Thyroid gland (tissue), 4 donors: ENCODE measurements around the gene PPP2R5B. TPM values are rescaled to one million over a fixed set of nuclear protein-coding genes. Genes with fewer than 3 reads are reported as not detected.

ENCODE experiments used
- DNase-seq, 2 donors: peaks; one replicate each; pipeline ENCODE4 v3.0.0-alpha.2; 2019
- H3K27ac ChIP-seq, 3 donors: fragments of 200-600 bp; sonication (generic); 1 replicate in 2 of 3; 2 replicates in 1 of 3; pipeline ENCODE4 v1.5.1; 2016 to 2019; ENCODE audit warnings: mild to moderate bottlenecking in 1 of 3, moderate library complexity in 1 of 3
- H3K27me3 ChIP-seq: fragments of 200-600 bp; sonication (generic); one replicate; pipeline ENCODE4 v1.5.1; 2019
- H3K36me3 ChIP-seq, 2 donors: fragments of 200-600 bp; sonication (generic); one replicate each; pipeline ENCODE4 v1.5.1; 2016 to 2019
- H3K4me1 ChIP-seq, 2 donors: fragments of 200-600 bp; sonication (generic); one replicate each; pipeline ENCODE4 v1.5.1; 2017 to 2019
- H3K4me3 ChIP-seq, 3 donors: fragments of 200-600 bp; sonication (generic); replicated peaks in 1 of 3; 1 replicate in 2 of 3; 2 replicates in 1 of 3; pipeline ENCODE4 v1.5.1; 2016; ENCODE audit warnings: mild to moderate bottlenecking in 1 of 3
- H3K9me3 ChIP-seq: fragments of 200-600 bp; sonication (generic); one replicate; pipeline ENCODE4 v1.5.1; 2017
- POLR2A ChIP-seq, 2 donors: fragments of 450-650 bp; IDR thresholded peaks; one replicate each; pipeline ENCODE4 v1.6.1; 2017; ENCODE audit warnings: antibody characterized with exemption in 2 of 2, mild to moderate bottlenecking in 2 of 2, moderate library complexity in 1 of 2
- WGBS, 2 donors: methylation state at CpG; one replicate each; pipeline ENCODE4 v1.1.5; 2017; 5-methylcytosine and 5-hydroxymethylcytosine counted together
- intact Hi-C: fragments of 100-400 bp; cut with DNase I; formaldehyde crosslinking; loops from one replicate; pipeline ENCODE4 v1.15.1; 2023
- total RNA-seq, 4 donors: library from RNA; depleted of rRNA; stranded (reverse); fragments of >200 nt; gene quantifications; one replicate each; pipeline ENCODE4 v1.2.3, GENCODE V29; 2016
- TF ChIP-seq, protein P1 (sequence below), 6 experiments: fragments of 200-600 bp in 3 of 6; fragments of 450-650 bp in 3 of 6; sonication (generic) in 3 of 6; IDR thresholded peaks; one replicate each; pipeline ENCODE4 v1.5.1; 2016 to 2019; ENCODE audit warnings: antibody characterized with exemption in 6 of 6, mild to moderate bottlenecking in 2 of 6, inconsistent platforms in 1 of 6, moderate library complexity in 1 of 6

Gene PPP2R5B
- total RNA-seq, 4 donors from 2014 or later, result 14.8 to 30.1 (median 21.7) TPM

DNA sequence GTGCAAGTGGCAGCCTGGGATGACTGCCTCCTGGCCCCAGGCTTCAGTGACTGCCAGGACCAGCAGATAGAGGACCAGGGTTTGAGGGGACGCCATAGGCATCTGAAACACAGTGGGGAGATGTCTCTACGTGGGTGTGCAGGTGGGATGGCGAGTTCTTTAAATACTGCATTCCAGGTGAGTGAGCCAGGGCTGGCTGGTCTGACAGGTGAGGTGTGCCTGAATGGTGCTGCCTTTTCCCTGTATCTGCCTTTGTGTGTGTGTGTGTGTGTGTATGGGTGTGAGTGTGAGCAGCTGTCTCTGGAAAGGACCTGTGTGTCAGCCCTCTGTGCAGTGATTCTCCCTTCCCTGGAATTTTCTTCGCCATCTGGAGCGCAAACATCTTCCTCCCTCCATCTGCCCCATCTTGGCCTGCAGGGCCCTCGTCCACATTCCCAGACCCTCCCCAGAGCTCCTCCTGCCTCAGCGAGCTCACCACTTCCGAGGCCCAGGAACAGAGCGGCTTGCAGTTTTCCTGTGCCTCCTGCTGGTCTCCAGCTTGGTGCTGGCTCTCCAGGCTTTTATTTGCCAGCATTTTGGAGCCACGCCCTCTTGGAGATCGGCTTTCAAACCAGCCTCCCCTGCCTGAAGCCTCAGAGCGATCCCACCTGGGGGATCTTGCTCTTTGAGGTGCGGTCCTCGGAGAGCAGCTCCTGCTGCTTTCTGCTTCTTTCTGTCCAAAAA lies 11.0 kb downstream of the PPP2R5B start, which contains the start of gene GPHA2:
Gene GPHA2, minus strand, starts transcription at position 535 of the 723 bp plus-strand sequence. Its CDS starts 433 bp downstream, at position 102.
- Histone ChIP-seq H3K27ac (no peak within 1 kb of the TSS), H3K4me1 (no peaks in the 10 kb centered on the region), H3K36me3 (peaks cover 27 to 37% of the 10 kb centered on the region in 2 donors), H3K27me3 (no peaks in the 10 kb centered on the region), H3K9me3 (no peaks in the 10 kb centered on the region), H3K4me3 (no peak within 1 kb of the TSS)
- WGBS, 2 donors, result 72 to 74% methylated on average over 13 to 14 of the region's 14 CpGs
- TF ChIP-seq, protein P1, sequence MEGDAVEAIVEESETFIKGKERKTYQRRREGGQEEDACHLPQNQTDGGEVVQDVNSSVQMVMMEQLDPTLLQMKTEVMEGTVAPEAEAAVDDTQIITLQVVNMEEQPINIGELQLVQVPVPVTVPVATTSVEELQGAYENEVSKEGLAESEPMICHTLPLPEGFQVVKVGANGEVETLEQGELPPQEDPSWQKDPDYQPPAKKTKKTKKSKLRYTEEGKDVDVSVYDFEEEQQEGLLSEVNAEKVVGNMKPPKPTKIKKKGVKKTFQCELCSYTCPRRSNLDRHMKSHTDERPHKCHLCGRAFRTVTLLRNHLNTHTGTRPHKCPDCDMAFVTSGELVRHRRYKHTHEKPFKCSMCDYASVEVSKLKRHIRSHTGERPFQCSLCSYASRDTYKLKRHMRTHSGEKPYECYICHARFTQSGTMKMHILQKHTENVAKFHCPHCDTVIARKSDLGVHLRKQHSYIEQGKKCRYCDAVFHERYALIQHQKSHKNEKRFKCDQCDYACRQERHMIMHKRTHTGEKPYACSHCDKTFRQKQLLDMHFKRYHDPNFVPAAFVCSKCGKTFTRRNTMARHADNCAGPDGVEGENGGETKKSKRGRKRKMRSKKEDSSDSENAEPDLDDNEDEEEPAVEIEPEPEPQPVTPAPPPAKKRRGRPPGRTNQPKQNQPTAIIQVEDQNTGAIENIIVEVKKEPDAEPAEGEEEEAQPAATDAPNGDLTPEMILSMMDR (IDR thresholded peaks at IDR 0.05), result no peak
- no peak for TF ChIP-seq POLR2A (IDR thresholded peaks at IDR 0.05)
- intact Hi-C loops, result loop anchor here (10.0 kb wide), 1 partner anchor 59 kb away; the partner anchor contains the start of gene BATF2
- DNase-seq, result no peak

GRCh38 chr11:64936539-64936938 lies 12.1 kb downstream of the PPP2R5B start:
- H3K27ac ChIP-seq, result no peak overlapping the region
- no peak overlapping the region for H3K4me3 ChIP-seq
- 81 to 87% methylated on average over 4 of the region's 4 CpGs for WGBS, 2 donors
- H3K9me3 ChIP-seq, result no peaks in the 10 kb centered on the region
- no peak for TF ChIP-seq POLR2A (IDR thresholded peaks at IDR 0.05)
- TF ChIP-seq, protein P1 (IDR thresholded peaks at IDR 0.05), result no peak
- H3K27me3 ChIP-seq, result no peaks in the 10 kb centered on the region
- no peak for DNase-seq
- H3K36me3 ChIP-seq, result peaks cover 18 to 27% of the 10 kb centered on the region in 2 donors
- intact Hi-C loops, result loop anchor here (10.0 kb wide), 1 partner anchor 58 kb away; the partner anchor contains the start of gene BATF2
- H3K4me1 ChIP-seq, result no peaks in the 10 kb centered on the region

DNA sequence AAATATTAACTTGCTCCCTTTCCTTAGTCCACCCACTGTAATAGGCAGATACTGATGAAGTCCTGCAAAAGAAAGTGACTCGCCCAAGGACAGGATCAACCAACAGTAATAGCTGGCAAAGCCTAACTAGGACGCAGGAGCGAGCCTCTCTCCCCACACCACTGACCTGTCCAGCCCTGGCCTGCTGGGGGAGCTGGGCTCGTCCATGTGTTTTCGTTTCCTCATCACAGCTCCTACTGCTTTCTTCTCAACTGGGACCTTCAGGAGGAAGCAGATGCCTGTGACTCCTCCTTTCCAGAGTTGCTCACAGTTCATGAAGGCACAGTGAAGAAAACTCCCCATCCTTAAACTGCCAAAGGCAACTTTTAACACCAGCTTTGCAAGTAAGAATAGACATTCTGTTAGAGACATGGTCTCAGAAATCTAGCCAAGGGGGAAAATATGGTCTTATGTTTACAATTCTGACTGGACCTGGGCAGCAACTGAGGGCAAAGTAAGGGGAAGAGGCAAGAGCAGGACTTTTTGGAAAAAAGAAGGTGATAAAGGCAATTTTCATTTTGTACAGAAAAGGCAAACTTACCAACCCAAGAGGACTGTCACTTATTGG lies 22.8 kb downstream of the PPP2R5B start:
- no peak for TF ChIP-seq POLR2A (IDR thresholded peaks at IDR 0.05)
- TF ChIP-seq, protein P1 (IDR thresholded peaks at IDR 0.05), result no peak

DNA sequence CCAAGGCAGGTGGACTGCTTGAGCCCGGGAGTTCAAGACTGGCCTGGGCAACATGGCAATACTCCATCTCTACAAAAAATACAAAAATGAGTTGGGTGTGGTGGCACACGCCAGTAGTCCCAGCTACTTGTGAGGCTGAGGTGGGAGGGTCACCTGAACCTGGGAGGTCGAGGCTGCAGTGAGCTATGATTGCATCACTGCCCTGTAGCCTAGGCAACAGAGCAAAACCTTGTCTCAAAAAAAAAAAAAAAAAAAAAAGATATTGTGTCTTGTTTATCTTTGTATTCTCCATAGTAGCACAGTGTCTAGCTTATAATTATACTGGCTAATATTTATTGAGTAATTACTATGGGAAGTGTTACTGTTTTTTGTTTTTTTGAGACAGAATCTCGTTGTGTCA lies 27.0 kb downstream of the PPP2R5B start:
- DNase-seq, result no peak
- Histone ChIP-seq H3K9me3 (no peaks in the 10 kb centered on the region), H3K4me3 (no peak overlapping the region), H3K27me3 (no peaks in the 10 kb centered on the region), H3K36me3 (no peaks in the 10 kb centered on the region), H3K4me1 (no peaks in the 10 kb centered on the region), H3K27ac (no peak overlapping the region)
- TF ChIP-seq, protein P1 (IDR thresholded peaks at IDR 0.05), result no peak
- no peak for TF ChIP-seq POLR2A (IDR thresholded peaks at IDR 0.05)
- intact Hi-C loops, result no loop called here
- WGBS, 2 donors, result 67 to 80% methylated on average over 4 of the region's 4 CpGs

More for the DNA sequence above, 22.8 kb downstream of the PPP2R5B start:
- DNase-seq, result no peak
- H3K4me1 ChIP-seq, result no peaks in the 10 kb centered on the region
- H3K9me3 ChIP-seq, result no peaks in the 10 kb centered on the region
- intact Hi-C loops, result no loop called here
- no peaks in the 10 kb centered on the region for H3K27me3 ChIP-seq
- H3K4me3 ChIP-seq, result no peak overlapping the region
- no peaks in the 10 kb centered on the region for H3K36me3 ChIP-seq
- no peak overlapping the region for H3K27ac ChIP-seq
- 68 to 71% methylated on average over 5 of the region's 5 CpGs for WGBS, 2 donors

- TF ChIP-seq POLR2A (IDR thresholded peaks at IDR 0.05), result no peak
- TF ChIP-seq, protein P1 (IDR thresholded peaks at IDR 0.05), result no peak
- WGBS, 2 donors, result 51 to 52% methylated on average over 5 of the region's 5 CpGs
- intact Hi-C loops, result no loop called here
- no peak overlapping the region for H3K27ac ChIP-seq
- no peak overlapping the region for H3K4me3 ChIP-seq
- no peaks in the 10 kb centered on the region for H3K36me3 ChIP-seq
- H3K9me3 ChIP-seq, result no peaks in the 10 kb centered on the region
- DNase-seq, result no peak
- H3K4me1 ChIP-seq, result no peaks in the 10 kb centered on the region
- H3K27me3 ChIP-seq, result no peaks in the 10 kb centered on the region
Observed at GRCh38 chr11:64954201-64954600, 29.7 kb downstream of the PPP2R5B start.
